GM19035 (cell line): Measurements from ENCODE around the gene CD101.

ENCODE experiments used
- ATAC-seq: cut with Tn5 transposase; IDR thresholded peaks from one replicate; pipeline ENCODE4 v1.9.1; 2021; ENCODE audit not compliant: unreplicated experiment

Gene CD101

GRCh38 chr1:117014209-117014608 lies 12.6 kb downstream of the CD101 start:
- no peak for ATAC-seq

GRCh38 chr1:117015724-117016123 lies 14.2 kb downstream of the CD101 start:
- ATAC-seq = no peak

GRCh38 chr1:117017062-117017461 lies 15.5 kb downstream of the CD101 start:
- no peak for ATAC-seq

GRCh38 chr1:117017648-117018047 lies 16.1 kb downstream of the CD101 start:
- ATAC-seq = no peak

GRCh38 chr1:117020526-117021156 lies 19.1 kb downstream of the CD101 start:
- no peak for ATAC-seq

- no peak for ATAC-seq
Observed at GRCh38 chr1:117022114-117022513, 20.6 kb downstream of the CD101 start.

GRCh38 chr1:117025568-117025967 lies 24.0 kb downstream of the CD101 start:
- ATAC-seq = no peak

GRCh38 chr1:117026361-117026760 lies 24.8 kb downstream of the CD101 start:
- no peak for ATAC-seq

GRCh38 chr1:117029685-117030084 lies 28.1 kb downstream of the CD101 start:
- no peak for ATAC-seq

GRCh38 chr1:117030271-117030877 lies 28.8 kb downstream of the CD101 start:
- no peak for ATAC-seq

- ATAC-seq = no peak
Observed at GRCh38 chr1:117032266-117032665, 30.7 kb downstream of the CD101 start.

- ATAC-seq = no peak
Observed at GRCh38 chr1:117032681-117033539, 31.4 kb downstream of the CD101 start.

- no peak for ATAC-seq
Observed at GRCh38 chr1:117033772-117034171, 32.2 kb downstream of the CD101 start.

GRCh38 chr1:117034791-117035290 lies 33.3 kb downstream of the CD101 start:
- no peak for ATAC-seq

- no peak for ATAC-seq
Observed at GRCh38 chr1:117036018-117036461, 34.5 kb downstream of the CD101 start.

GRCh38 chr1:117037802-117038201 lies 36.2 kb downstream of the CD101 start:
- ATAC-seq = no peak

GRCh38 chr1:117038236-117038635 lies 36.7 kb downstream of the CD101 start:
- ATAC-seq = no peak

- ATAC-seq = no peak
Observed at GRCh38 chr1:117044217-117044616, 42.7 kb downstream of the CD101 start.

- ATAC-seq = no peak
Observed at GRCh38 chr1:117045644-117046043, 44.1 kb downstream of the CD101 start.

GRCh38 chr1:117046781-117047180 lies 45.2 kb downstream of the CD101 start:
- no peak for ATAC-seq

GRCh38 chr1:117047271-117047670 lies 45.7 kb downstream of the CD101 start:
- ATAC-seq = no peak

GRCh38 chr1:117049857-117050256 lies 48.3 kb downstream of the CD101 start:
- no peak for ATAC-seq
